NCI-H2107 treated with DMSO at 0.1 percent for 48 hours (cell line): ENCODE measurements around the gene EBF4.

Experiments used
- DNase-seq: peaks from one replicate; lab custom pipeline; 2025; ENCODE audit not compliant: unreplicated experiment; lab: John Stamatoyannopoulos, UW

EBF4 gene

DNA sequence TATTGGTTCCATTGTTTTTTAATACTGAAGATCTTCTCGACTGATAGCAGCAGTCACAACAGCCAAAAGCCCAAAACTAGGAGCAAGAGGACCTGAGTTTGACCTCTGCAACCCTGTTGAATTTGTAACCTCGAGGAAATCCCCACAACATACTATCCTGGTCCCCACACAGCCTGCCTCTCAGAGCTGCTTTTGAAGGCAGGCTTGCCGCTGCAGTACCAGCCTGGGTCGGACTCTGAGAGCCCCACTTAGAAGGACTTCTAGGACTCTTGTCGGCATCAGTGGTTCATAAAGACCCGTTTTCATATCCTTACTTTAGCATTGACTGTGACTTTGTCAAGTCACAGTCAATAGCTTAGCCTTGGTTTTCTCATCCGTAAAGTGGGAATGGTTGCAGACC lies 49.3 kb downstream of the EBF4 start:
- DNase-seq, result no peak

DNA sequence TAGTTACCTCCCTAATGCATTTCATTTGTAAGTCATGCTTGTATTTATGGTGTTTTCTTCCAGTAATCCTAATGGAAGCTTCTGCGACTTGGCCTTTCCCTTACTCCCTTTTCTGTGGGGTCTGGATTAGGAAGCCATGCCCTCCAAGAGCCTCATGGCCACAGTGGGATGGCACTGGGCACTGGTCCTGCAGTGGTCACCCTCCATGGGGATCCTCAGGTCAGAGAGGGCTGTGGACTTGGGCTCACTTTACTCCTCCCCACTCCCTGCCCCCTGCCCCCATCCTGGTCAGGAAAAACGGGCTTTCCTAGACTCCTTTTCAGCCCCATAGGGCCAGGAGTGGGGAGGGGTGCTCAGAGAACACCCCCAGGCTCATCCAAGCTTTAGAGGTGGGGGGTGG lies 49.9 kb downstream of the EBF4 start:
- DNase-seq, result no peak

DNA sequence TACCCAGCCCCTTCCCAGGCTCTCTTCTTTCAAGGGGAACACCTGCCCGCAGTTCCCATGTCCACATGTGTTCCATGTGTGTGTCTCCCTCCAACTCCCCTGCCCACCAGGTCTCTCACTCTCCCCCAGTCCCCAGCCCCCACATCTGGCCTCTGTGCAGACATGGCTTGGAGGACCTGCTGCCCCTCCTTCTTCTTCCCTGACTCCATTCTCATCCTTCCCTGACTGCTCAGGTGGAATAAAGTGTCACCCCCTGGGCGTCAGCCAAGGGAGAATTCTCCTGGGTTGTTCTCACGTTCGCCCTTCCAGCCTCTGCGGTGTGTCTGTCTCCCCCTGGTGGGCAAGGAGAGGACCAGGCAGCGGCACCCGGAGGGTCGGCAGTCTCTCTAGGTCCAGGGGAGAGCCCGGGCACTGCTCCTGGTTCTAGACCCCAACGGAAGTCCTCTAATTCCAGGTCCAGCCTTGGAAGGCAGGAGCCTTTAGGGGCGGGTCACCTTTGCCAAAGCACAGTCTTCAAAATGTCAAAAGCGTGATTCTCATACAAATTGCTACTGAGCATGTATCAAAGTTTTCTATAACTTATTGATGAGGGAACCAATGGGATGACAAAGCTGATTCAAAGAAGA lies 50.5 kb downstream of the EBF4 start:
- DNase-seq, result peak; percentile 22

DNA sequence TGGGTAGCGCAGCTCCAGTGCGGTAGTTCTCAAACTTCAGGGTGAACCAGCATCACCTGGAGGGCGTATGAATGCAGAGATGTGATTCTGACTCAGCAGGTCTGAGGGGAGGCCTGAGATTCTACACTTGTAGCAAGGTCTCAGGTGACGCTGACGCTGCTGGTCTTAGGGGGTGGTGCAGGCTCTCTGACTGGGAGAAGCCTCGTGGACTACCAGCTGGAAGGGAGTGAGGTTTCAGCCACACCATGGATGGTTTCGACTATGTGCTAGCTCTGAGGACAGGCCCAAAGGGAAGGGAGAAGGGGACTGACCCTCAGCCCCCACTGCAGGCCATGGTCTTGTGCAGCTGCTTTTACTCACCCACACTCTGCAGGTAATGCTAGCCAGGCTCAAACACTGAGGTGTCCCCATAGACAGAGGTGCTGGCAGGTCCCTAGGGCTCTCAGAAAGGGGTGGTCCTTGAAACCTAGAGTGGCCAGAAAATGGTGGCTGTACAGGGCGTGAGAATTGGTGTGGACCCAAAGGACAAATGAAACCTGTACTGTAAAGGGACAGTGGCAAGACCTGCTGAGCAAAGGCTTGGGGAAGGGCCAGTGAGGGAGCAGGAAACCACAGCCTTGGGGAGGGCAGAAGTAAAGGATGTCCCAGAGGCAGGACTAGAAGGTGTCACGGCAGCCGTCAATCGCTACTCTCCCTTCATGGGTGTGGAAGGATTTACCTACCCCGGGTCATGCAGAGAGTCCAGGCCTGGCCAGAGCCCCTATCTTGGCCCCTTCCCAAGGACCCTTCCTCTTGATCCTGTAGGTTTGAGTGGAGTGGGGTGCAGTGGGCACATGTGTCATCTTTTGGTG lies 52.7 kb downstream of the EBF4 start:
- DNase-seq, result no peak

DNA sequence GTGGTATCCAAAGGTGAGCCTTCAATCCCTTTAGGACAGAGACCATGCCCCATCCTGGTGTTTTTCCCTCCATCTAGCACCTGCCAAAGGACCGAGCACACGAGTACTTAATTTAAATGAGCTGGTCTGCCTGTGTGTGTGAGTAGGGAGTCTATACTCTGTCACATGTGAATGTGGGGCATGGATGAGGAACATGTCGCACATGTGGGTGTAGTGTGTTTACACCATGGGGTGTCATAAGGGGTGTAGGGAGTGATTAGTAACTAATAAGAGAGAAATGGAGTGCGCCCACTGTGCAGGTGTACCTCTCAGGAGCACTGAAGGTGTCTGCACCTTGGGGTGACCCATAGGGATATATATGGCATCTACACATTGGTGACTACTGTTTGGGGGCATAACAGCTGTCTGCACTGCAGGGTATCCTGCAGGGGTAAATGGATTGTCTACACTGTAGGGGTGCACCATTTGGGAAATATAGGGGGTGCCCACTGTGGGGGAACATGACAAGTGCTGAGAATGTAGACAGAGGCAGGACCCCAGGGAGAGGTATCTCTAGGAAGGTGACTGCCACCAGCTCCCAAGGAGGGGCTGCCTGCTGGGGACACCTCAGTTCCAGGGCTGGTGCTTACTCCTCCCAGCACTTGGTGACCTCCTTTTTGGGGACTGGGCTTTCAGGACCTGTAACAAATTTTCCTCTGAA lies 53.5 kb downstream of the EBF4 start:
- DNase-seq, result no peak

DNA sequence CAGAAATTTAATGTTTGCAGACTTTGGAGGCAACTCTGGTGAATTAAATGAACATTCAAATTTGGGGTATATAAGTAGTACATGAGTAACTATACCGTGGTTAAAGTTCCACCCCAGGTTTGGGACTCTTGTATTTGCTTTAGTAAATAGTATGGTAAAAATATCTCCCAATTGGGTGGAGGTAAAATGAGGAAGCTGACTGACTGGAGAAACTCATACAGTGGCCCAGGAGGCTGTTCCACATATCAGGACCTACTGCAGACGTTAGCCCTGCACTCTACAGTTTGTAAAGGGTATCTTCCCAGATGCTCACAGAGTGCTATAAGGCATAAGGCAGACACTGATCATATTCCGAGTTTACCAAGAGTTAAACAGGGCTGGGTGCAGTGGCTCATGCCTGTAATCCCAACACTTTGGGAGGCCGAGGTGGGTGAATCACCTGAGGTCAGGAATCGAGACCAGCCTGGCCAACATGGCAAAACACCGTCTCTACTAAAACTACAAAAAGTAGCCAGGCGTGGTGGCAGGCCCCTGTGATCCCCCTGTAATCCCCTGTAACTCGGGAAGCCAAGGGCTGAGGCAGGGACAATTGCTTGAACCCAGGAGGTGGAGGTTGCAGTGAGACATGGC lies 54.2 kb downstream of the EBF4 start:
- DNase-seq, result no peak

DNA sequence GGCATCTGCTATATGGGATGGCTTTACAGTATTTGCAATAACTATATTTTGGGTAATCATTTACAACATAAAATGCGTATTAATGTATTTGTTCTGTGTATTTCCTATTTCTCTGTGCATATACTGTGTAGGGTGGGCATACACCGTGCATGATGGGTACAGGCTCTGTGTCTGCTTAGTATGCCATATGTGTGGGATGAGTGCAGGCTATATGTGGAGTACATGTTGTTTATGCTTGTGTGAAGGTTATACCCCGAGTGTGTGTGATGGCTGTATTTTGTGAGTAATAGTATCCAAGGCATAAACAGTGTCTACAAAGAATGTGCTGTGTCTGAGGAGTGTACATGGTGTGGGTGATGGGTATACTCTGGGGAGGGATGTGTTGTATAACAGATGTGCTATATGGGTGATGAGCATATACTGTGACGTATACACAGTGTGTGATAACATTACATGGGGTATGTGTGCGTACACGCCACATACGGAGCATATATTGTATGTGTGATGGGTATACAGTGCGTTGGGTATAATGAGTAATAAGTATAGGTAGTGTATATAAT lies 55.2 kb downstream of the EBF4 start:
- DNase-seq, result no peak

DNA sequence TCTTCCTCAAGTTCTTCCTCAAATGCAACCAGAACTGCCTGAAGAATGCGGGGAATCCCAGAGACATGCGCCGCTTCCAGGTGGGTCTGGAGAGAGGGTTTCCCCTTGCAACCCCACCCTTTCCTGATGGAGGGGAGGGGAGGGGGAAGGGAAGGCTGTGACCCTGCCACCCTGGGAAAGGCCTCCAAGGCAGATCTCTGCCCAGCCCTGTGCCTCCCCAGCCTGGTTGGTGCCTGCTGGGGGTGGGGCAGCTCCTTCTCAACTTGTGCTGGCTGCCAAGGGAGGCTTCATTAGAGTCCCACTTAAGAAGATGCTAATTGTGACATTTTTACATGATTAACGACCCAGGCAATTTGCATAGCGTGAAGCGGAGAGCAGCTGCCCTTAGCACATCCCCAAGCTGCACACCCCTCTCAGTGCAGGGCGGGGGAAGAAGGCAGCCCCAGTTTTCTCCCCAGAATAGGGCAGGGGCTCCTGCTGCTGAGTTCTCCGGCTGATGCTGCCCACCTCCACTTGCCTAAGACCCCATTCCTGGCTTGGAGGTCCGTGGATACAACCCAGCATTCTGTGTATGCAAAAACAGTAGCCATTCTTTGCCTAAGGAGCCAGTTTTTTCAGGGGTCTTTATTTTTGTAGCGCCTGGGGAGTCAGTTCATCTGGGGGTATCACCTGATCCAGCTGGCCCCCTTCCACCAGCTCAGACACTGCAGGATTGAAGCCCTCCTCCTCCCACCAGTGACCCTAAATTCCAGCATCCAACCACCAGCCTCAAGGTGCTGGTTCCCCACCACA lies 56.2 kb downstream of the EBF4 start:
- DNase-seq, result no peak

DNA sequence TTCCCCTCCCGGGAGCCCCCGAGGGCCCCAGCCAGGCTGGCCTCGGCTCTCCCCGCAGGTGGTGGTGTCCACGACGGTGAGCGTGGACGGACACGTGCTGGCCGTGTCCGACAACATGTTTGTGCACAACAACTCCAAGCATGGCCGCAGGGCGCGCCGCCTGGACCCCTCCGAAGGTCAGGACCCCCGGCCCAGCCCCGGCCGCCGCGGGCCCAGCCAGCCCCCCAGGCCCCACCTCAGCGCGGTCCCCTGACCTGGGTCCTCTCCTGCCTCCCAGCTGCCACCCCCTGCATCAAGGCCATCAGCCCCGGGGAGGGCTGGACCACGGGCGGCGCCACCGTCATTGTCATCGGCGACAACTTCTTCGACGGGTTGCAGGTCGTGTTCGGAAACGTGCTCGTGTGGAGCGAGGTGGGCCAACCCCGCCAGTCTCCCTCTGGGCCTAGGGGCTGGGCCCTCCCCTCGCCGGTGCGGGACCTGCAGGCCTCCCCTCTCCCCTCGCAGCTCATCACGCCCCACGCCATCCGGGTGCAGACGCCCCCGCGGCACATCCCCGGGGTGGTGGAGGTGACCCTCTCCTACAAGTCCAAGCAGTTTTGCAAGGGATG lies 56.9 kb downstream of the EBF4 start:
- DNase-seq, result no peak

DNA sequence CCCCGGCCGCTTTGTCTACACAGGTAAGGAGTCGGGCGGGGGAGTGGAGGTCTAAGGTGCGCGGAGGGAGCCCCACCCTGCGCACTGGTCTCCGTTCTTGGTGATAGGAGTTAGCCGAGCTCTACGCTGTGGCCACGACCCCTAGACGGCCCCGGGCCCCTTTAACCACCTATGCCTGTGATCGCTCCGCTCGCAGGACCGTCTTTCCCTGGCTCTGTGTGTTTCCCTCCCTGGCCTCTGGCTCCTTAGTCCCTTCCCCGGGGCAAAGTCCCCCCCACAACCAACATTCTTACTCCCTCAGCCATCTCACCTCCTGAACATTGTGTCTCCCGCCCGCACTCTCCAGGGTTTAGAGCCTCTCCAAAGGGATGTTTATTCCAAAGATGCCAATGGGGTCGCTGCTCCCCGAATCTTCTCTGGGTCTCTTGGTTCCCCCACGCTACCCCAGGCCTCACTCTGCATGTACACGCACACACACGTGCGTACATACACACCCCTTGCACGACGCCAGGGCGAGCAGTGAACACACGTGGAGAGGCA lies 57.4 kb downstream of the EBF4 start:
- DNase-seq, result no peak

DNA sequence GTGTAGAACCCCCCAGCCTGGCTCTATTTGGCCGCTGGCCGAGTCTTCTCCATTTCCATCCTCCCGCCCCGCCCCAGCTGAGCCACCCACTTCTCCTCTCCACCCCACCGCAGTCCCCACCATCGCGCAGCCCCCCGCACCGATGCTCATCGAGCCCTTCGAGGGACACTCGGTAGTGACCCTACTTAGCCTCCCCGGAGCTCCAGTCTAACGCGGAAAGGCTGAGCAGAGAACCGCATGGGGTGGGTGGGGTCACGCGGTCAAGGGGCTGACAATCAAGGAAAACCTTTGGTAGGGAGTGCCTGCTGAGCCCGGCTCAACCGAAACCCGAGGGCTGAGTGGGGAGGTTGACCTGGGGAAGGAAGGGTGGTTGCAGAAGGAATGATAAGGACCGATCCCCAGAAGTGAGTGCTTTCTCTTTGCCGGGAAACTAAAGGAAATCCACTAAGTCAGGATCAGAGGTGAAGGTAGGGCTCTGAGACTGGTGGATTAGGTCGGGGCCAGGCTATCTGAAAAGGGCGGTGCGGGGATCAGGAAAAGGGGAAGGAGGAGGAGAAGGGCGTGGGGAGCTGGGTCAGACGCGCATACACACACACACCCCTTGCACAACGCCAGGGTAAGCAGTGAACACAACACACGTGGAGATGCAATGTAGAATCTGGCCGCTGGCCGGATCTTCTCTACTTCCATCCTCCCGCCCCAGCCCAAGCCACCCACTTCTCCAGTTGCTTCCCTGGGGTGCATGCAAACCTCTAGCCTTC lies 58.1 kb downstream of the EBF4 start:
- no peak for DNase-seq

DNA sequence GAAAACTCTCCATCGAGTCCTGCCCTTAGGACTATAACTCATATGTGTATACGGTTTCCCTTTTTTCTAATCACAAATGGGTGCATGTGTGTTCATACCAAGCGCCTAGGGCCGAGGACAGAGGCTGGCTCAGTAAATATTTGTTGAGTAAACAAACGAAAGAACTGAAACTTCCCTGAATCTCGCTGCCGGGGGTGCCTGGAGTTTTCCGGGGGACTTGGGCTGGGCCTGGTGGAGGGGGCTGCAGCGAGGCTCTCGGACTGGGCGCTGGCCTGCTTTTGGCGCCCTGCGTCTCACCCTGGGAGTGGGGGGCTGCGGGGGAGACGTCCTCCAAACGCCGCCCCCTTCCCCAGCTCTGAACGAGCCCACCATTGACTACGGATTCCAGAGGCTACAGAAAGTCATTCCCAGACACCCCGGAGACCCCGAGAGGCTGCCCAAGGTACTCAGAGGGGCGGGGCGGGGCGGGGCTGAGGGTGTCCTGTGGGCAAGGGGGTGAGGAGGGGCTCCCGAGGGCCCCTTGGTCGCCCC lies 58.8 kb downstream of the EBF4 start:
- DNase-seq, result no peak

DNA sequence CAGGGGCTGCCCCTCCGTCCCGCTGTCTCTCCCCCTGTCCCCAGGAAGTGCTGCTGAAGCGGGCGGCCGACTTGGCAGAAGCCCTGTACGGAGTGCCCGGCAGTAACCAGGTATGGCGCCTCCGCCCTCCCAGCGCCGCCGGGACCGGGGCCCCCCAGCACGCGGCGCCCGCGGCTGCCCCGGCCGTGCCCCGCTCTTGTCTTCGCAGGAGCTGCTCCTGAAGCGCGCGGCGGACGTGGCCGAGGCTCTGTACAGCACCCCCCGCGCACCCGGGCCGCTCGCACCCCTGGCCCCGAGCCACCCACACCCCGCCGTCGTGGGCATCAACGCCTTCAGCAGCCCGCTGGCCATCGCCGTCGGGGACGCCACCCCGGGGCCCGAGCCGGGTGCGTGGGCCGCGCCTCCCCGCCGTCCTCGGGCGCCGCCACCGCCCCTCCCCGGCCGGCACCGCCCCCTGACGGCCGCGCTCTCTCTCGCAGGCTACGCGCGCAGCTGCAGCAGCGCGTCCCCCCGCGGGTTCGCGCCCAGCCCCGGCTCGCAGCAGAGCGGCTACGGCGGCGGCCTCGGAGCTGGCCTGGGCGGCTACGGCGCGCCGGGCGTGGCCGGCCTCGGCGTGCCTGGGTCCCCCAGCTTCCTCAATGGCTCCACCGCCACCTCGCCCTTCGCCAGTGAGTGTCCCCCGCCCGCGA lies 59.4 kb downstream of the EBF4 start:
- no peak for DNase-seq

DNA sequence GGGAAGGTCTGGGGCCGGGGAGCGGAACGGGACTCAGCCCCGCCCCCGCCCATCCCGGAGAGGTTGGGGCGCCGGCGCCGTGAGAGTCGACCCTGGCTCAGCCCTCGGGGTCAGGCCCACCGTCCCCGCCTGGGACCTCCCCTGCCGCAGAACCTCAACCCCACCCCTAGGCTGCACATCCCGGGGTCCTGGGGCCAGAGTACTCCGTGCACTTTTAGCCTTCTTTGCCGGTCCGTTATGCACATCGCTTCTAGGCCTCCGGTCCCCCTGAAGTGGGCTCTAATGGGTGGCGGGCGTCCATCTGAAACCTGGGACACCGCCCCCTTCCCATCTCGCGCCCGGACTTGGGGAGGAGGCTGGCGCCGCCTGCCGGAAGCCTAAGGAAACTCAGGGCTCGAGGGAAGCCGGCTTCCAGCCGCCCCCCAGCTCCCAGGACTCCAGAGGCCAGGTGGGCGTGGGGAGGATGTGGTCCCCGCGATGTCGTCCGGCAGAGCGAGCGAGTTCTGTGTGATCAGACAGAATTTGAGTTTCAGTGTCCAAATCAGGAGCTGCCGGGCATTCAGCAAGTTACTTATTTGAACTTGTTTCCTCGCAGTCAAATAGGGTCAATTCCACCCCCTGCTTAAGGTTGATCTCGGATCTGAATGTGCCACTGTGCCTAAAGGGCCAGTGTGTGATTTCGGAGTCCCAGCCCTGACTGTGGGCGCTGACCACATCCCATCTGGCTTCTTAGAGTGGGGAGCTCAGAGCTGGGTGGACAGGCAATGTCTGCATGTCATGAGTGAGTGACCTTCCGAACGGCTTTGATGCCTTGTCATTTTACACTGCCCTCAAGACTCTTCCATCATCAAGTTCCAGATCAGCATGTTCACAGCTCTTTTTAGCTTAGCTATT lies 60.2 kb downstream of the EBF4 start:
- DNase-seq, result no peak

DNA sequence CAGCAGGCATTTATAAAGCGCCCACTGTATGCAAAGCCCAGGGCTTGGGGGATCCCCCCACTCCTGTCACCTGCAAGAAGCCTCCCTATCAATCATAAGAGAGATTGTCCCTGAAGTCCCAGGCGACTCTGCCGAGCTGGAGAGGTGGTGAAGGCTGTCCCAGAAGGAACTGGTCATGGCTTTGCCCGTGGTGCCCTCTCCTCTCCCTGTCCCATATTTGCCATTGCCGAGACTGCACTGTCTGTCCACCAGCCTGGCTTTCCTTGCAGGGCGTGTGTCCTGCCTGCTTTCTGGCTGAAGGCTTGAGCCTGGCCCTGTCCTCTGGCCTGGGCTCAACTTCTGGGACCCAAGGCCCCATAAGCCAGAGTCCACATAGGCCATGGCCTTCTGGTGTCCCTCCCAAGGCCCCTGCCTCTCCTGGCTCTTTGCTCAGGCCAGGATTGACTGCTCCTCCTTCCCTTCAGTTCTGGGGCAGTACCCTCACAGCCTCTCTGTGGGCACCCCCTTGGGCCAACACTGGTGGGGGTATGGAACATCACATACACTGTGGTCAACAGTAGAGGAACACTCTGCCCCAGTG lies 61.0 kb downstream of the EBF4 start:
- DNase-seq, result no peak

DNA sequence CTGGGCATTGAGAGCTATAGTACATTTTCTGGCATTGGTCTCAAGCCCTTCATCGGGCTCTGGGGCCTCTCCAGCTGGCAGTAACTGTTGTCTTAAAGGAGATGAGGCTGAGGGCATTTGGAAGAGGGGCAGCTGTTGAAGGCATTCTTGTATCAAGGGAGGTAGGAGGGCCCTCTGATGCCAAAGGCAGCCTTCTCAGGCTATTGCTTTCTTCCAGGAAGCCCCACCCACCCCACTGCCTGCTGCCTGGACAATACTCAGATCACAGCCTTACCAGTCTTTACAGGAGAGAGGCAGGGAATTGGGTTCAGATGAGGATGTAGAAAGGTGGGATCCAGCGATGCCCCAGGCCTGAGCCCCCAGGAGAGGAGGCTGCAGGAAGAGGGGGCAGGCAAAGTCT lies 61.8 kb downstream of the EBF4 start:
- DNase-seq, result no peak
